Lower leg skin (tissue), 3 donors: ENCODE measurements around the gene TICAM2.

Experiments
- POLR2A ChIP-seq, 2 donors: fragments of 450-650 bp; IDR thresholded peaks; one replicate each; pipeline ENCODE4 v1.6.1; 2016 to 2017; ENCODE audit warnings: antibody characterized with exemption in 2 of 2, mild to moderate bottlenecking in 1 of 2, moderate library complexity in 1 of 2
- TF ChIP-seq, protein P1 (sequence below), 3 donors: fragments of 450-650 bp; IDR thresholded peaks; one replicate each; pipeline ENCODE4 v1.5.1; 2016; ENCODE audit warnings: antibody characterized with exemption in 3 of 3, mild to moderate bottlenecking in 3 of 3, moderate library complexity in 2 of 3

DNA sequence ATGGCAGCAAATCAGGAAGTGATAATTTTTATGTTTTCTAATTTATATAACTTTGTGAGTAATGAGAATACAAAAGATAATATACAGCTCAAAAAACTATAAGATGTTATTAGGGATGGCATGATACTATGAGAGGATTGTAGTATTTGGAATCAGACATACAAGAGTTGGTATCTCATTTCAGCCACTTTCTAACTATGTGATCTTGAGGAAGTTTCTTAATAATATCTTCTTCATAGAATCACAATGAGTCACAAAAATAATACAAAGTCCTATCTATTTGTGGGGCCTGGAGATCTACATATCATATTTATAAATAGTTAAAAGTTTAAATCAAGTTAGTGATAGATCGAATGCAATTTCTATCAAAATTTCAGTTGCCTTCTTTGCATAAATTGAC, 47.3 kb upstream of the TICAM2 start:
- TF ChIP-seq, protein P1, sequence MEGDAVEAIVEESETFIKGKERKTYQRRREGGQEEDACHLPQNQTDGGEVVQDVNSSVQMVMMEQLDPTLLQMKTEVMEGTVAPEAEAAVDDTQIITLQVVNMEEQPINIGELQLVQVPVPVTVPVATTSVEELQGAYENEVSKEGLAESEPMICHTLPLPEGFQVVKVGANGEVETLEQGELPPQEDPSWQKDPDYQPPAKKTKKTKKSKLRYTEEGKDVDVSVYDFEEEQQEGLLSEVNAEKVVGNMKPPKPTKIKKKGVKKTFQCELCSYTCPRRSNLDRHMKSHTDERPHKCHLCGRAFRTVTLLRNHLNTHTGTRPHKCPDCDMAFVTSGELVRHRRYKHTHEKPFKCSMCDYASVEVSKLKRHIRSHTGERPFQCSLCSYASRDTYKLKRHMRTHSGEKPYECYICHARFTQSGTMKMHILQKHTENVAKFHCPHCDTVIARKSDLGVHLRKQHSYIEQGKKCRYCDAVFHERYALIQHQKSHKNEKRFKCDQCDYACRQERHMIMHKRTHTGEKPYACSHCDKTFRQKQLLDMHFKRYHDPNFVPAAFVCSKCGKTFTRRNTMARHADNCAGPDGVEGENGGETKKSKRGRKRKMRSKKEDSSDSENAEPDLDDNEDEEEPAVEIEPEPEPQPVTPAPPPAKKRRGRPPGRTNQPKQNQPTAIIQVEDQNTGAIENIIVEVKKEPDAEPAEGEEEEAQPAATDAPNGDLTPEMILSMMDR (IDR thresholded peaks at IDR 0.05) = no peak
- no peak for TF ChIP-seq POLR2A (IDR thresholded peaks at IDR 0.05)
